Activated T-cell treated with anti-CD3 and anti-CD28 coated beads, Interleukin-2, amount 50 U/mL, for 24 hours (primary cell): ENCODE measurements around the gene KANSL1.
"Not testable (repeated sequence)": the region's sequence is repeated elsewhere in the genome, so short reads cannot be mapped to it uniquely, and the experiment has no call there.

ENCODE experiments used
- DNase-seq: peaks from one replicate; pipeline ENCODE4 v3.0.0-alpha.2; 2020
- H3K27ac Mint-ChIP-seq: 2 replicates; pipeline ENCODE4 v1.8.0; 2020; ENCODE audit warnings: mild to moderate bottlenecking, mixed read lengths
- H3K27me3 Mint-ChIP-seq: 2 replicates; pipeline ENCODE4 v1.8.0; 2020; ENCODE audit warnings: mixed read lengths
- H3K36me3 Mint-ChIP-seq: 2 replicates; pipeline ENCODE4 v1.8.0; 2020; ENCODE audit warnings: low read depth, mixed read lengths
- H3K4me1 Mint-ChIP-seq: 2 replicates; pipeline ENCODE4 v1.8.0; 2020; ENCODE audit warnings: low read depth, mixed read lengths
- H3K4me3 Mint-ChIP-seq: 2 replicates; pipeline ENCODE4 v1.8.0; 2020; ENCODE audit warnings: mild to moderate bottlenecking, moderate library complexity, mixed read lengths
- H3K9me3 Mint-ChIP-seq: 2 replicates; pipeline ENCODE4 v1.8.0; 2020; ENCODE audit warnings: mixed read lengths

The KANSL1 gene

DNA sequence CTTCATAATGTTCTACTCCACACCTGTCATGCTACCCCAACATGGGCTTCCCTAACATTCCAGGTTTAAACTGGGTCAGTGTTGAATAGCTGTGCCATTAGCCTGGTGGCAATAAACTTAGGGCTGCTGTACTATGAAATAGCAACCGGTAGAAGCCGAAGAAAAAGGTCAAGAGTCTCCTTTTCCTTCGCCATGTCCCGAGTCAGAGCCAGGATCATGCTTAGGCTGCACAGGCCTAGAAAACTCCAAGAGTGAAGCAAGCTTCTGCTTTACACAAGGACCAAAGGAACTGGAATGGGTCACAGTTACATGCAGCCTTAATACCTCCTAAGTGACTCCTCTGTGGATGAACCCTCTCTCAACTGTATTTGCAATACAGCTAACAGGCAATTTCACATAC, 105.4 kb downstream of the KANSL1 start:
- H3K27me3 Mint-ChIP-seq, H3K4me3 Mint-ChIP-seq, DNase-seq, H3K9me3 Mint-ChIP-seq: not testable (repeated sequence)
- Mint-ChIP-seq H3K27ac (peak overlapping the region; percentile 39), H3K4me1 (peaks cover 77% of the 10 kb centered on the region), H3K36me3 (peaks cover 67% of the 10 kb centered on the region)

DNA sequence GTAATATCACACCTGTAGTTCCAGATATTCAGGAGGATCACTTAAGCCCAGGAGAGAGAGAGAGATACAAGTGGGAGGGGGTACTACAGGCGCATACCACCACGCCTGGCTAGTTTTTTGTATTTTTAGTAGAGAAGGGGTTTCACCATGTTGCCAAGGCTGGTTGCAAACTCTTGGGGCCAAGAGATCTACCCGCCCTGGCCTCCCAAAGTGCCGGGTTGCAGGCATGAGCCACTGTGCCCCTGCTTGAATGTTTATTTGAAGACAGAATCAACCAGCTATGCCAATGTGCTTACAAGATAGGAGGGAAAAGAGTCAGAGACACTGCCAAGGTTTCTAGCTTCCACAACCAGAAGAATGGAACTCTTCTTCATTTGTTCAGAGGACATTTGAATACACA, 106.4 kb downstream of the KANSL1 start:
- Mint-ChIP-seq H3K4me3 (no peak overlapping the region), H3K27ac (peak overlapping the region; percentile 31), H3K4me1 (peaks cover 81% of the 10 kb centered on the region), H3K36me3 (peaks cover 66% of the 10 kb centered on the region), H3K9me3 (no peaks in the 10 kb centered on the region), H3K27me3 (no peaks in the 10 kb centered on the region)
- DNase-seq, result no peak

DNA sequence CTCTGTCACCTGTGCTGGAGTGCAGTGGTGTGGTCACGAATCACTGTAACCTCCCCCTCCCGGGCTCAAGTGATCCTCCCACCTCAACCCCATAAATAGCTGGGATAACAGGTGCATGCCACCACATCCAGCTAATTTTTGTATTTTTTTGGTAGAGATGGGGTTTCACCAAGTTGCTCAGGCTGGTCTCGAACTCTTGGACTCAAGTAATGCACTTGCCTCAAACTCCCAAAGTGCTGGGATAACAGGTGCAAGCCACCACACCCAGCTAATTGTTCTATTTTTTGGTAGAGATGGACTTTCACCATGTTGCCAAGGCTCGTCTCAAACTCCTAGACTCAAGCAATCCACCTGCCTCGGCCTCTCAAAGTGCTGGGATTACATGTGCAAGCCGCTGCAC, 107.7 kb downstream of the KANSL1 start:
- Mint-ChIP-seq H3K4me3 (no peak overlapping the region), H3K9me3 (no peaks in the 10 kb centered on the region), H3K27me3 (no peaks in the 10 kb centered on the region), H3K27ac (peak overlapping the region; percentile 6), H3K4me1 (peaks cover 85% of the 10 kb centered on the region), H3K36me3 (peaks cover 70% of the 10 kb centered on the region)
- no peak for DNase-seq

DNA sequence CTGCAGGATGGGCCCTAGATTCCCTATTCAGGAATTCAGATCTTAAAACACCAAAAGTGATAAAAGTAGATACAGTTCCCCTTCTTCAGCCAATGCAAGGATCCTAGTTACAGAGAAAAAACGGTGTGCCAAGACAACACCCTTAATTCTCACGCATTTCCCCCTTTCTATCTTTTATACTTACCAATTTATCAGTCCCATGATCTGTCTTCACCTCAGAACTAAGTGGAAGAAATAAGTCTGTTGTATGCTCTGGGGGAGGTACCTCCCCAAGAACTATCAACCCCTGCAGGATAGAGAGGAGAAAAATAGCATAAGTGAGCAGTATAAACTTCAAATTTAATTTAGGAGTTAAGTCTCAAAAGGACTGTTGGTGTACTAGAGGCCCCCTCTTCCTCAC, 111.0 kb downstream of the KANSL1 start:
- H3K4me3 Mint-ChIP-seq, result no peak overlapping the region
- peak overlapping the region; percentile 50 for H3K27ac Mint-ChIP-seq
- DNase-seq, result no peak
- H3K4me1 Mint-ChIP-seq, result peaks cover 73% of the 10 kb centered on the region
- H3K36me3 Mint-ChIP-seq, result peaks cover 67% of the 10 kb centered on the region
- no peaks in the 10 kb centered on the region for H3K27me3 Mint-ChIP-seq
- no peaks in the 10 kb centered on the region for H3K9me3 Mint-ChIP-seq

DNA sequence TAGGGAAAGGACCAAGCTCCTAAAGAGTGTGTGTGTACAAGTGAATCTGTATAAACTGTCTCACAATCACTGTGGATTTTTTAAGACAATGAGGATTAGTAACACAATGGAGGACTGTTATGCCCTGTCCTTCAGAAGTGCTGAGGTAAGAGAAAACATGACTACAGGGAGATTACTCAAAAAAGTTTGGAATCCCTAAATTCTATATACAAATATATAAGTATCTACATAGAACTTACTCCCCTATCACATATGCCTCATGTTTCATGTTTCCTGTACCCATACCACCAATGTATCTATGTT, 112.3 kb downstream of the KANSL1 start:
- Mint-ChIP-seq H3K36me3 (peaks cover 65% of the 10 kb centered on the region), H3K27ac (peak overlapping the region; percentile 64), H3K27me3 (no peaks in the 10 kb centered on the region), H3K9me3 (no peaks in the 10 kb centered on the region), H3K4me1 (peaks cover 67% of the 10 kb centered on the region), H3K4me3 (no peak overlapping the region)
- DNase-seq, result no peak

DNA sequence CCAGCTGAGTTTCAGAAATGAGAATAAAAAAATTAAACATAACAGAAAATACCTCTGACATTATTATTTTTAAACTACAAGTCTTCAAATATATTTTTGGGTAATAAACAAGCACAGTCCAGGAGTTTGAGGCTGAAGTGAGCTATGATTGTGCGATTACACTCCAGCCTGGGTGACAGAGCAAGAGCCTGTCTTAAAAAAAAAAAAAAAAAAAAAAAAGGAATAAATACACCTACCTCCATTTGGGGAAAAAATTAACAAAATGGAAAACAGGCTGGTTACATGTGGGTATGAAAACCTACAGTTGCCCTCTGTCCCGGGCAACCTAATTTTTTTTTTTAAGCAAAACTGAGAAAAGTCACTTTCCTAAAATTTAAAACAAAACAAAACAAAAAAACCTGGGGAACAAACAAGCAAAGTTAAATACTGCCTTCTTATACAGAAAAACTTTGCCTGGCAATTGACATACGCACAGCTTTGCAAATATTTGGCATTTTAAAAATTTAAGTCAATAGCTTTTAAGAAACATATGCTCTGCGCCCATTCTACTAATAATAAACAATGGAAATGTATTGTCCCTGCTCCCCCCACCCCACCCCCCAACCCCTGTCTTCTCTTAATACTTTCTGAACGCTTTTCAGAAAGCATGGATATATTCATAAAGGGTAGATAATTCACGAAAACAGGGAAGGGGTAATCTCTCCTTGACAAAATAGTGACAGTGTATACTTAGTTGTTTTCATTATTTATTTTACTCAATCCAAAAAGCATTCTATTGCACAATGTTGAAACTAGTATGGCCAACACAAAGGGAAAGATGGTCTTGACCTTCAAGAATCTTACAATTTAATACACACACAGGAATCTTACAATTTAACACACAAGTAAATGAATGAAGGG, 112.9 kb downstream of the KANSL1 start:
- peaks cover 70% of the 10 kb centered on the region for H3K36me3 Mint-ChIP-seq
- H3K9me3 Mint-ChIP-seq, result no peaks in the 10 kb centered on the region
- H3K4me3 Mint-ChIP-seq, result no peak overlapping the region
- H3K27ac Mint-ChIP-seq, result peak overlapping the region; percentile 50
- no peak for DNase-seq
- H3K4me1 Mint-ChIP-seq, result peaks cover 69% of the 10 kb centered on the region
- no peaks in the 10 kb centered on the region for H3K27me3 Mint-ChIP-seq

DNA sequence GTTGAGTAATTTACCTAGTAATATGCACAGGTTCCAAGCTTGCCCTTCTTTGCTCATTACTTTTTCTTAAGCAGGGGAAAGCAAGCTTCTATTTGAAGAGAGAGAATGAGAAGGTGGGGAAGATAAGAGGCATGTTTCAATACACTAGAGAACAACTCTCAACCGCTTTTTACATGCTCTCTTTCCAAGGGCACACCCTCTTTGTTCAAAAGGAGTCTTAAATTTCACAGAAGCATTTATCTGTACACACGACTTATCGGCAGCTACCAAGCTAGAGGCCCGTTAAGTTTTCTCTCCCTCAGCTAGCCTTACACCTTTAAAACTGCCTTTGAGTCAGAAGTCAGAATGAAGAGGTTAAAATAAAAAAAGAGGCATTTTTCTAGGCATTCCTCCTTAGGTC, 114.6 kb downstream of the KANSL1 start:
- Mint-ChIP-seq H3K36me3 (peaks cover 65% of the 10 kb centered on the region), H3K27me3 (no peaks in the 10 kb centered on the region), H3K9me3 (no peaks in the 10 kb centered on the region), H3K4me3 (no peak overlapping the region), H3K27ac (peak overlapping the region; percentile 47), H3K4me1 (peaks cover 64% of the 10 kb centered on the region)
- DNase-seq, result no peak

DNA sequence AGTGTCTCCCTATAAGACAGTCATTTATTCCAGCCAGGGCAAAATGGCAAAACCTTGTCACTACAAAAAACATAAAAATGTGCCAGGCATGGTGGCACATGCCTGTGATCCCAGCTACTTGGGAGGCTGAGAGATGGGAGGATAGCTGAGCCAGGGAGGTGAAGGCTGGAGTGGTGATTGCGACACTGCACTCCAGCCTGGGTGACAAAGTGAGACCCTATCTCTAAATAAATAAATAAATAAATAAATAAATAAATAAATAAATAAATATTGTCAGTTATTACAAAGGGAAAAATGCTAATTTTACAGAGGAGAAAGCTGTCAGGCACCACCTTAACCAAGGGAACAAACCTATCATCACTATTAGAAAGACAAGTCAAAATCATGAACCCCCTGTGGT, 118.7 kb downstream of the KANSL1 start:
- H3K4me1 Mint-ChIP-seq, result peaks cover 55% of the 10 kb centered on the region
- H3K27me3 Mint-ChIP-seq, result no peaks in the 10 kb centered on the region
- peak overlapping the region; percentile 76 for H3K27ac Mint-ChIP-seq
- no peaks in the 10 kb centered on the region for H3K9me3 Mint-ChIP-seq
- H3K36me3 Mint-ChIP-seq, result peaks cover 52% of the 10 kb centered on the region
- H3K4me3 Mint-ChIP-seq, result no peak overlapping the region
- DNase-seq, result no peak

DNA sequence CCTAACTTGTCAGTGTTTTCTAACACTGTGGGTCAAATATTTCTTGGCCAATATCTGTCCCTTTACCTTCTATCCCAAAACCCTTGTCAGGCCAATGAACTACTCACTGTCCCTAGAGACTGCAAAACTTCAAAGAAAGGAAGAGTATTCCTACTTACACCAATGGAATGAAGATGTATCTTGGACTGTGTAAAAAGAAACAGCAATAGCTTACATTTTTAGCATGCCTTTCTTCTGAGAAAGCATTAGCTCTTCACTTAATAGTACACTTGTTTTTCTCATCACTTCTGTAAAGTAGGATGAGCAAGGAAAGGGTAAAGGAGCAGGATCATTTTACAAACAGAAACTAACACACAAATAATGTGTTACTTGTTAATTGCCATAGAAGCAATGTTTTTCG, 120.2 kb downstream of the KANSL1 start:
- Mint-ChIP-seq H3K27me3 (no peaks in the 10 kb centered on the region), H3K27ac (peak overlapping the region; percentile 48), H3K9me3 (no peaks in the 10 kb centered on the region), H3K4me1 (peaks cover 49% of the 10 kb centered on the region), H3K4me3 (no peak overlapping the region), H3K36me3 (peaks cover 43% of the 10 kb centered on the region)
- no peak for DNase-seq

DNA sequence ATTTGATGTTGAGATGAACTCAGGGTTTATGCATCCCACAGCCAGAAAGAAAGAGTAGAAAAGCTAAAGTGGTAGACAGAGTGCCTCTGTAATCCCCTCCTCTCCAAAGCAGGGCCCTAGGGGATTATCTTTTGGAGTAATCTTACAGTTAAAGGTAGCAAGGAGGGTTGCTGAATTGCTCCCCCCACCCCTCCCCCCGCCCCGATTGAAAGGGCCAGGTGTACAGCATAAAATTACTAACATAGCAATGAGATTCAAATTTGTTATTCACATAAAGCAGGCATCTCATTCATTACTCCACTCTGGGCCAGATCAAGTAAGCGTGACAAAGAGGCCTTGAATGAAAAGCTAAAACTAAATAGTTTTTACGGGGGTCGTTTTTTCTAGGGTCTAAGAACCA, 121.4 kb downstream of the KANSL1 start:
- Mint-ChIP-seq H3K4me1 (peaks cover 51% of the 10 kb centered on the region), H3K27me3 (no peaks in the 10 kb centered on the region), H3K9me3 (no peaks in the 10 kb centered on the region), H3K4me3 (no peak overlapping the region), H3K36me3 (peaks cover 49% of the 10 kb centered on the region), H3K27ac (peak overlapping the region; percentile 18)
- DNase-seq, result no peak

DNA sequence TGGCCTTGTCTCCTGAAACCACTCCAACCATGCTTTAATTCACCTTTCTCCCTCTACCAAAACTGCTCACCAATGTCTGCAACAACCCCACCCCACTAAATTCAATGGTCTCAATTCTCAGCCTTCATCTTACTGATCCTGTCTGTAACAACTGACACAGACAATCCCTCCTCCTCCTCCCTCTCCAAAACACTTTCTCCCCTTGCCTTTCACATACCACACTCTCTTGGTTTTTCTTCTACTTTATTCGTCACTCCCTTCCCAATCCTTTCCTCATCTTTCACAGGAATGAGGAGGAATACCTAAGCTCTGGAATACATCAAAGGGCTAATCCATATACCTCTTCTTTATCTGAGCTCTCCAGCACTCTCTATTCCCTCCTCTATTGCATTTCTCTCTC, 128.8 kb downstream of the KANSL1 start:
- no peaks in the 10 kb centered on the region for H3K27me3 Mint-ChIP-seq
- H3K4me3 Mint-ChIP-seq, result no peak overlapping the region
- peaks cover 30% of the 10 kb centered on the region for H3K4me1 Mint-ChIP-seq
- H3K9me3 Mint-ChIP-seq, result no peaks in the 10 kb centered on the region
- no peak for DNase-seq
- H3K36me3 Mint-ChIP-seq, result peaks cover 72% of the 10 kb centered on the region
- peak overlapping the region; percentile 65 for H3K27ac Mint-ChIP-seq

DNA sequence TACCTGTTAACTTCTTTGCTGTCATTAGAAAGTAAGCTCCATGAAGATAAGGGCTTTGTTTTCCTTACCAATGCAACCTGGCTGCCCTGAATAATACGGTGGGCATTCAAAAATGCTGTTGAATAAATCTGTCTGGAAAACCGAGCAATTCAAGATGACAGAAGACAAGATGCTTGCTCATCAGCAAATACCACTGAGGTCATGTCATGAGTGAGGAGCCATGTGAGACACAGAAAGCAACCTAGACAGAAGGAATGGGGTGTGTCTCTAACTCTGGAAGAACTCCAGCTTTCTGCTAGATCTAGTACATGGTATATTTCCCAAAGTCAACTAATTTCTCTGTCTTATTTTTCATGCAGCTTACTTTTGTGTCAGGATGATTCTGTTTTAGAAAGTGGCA, 130.0 kb downstream of the KANSL1 start:
- Mint-ChIP-seq H3K4me1 (peaks cover 37% of the 10 kb centered on the region), H3K36me3 (peaks cover 82% of the 10 kb centered on the region), H3K4me3 (no peak overlapping the region), H3K27me3 (no peaks in the 10 kb centered on the region), H3K27ac (peak overlapping the region; percentile 55), H3K9me3 (no peaks in the 10 kb centered on the region)
- no peak for DNase-seq

DNA sequence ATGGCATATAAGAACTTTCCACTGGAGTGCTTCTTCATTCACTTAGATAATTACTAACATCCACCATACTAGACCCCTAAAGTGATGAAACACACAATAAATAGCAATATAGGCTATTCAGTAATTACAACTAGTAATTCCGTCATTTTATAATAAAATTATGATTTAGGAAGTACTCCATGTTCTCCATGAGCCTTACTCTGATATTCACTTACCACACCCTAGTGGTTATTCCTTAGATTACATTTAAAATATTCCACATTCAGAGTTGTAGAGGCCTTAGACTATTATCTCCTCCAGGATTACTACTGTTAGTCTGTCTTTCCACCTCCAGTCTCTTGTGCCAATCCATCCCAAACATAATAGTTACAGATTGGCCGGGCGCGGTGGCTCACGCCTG, 131.8 kb downstream of the KANSL1 start:
- Mint-ChIP-seq H3K36me3 (peaks cover 82% of the 10 kb centered on the region), H3K9me3 (no peaks in the 10 kb centered on the region), H3K4me1 (peaks cover 46% of the 10 kb centered on the region), H3K27me3 (no peaks in the 10 kb centered on the region), H3K27ac (no peak overlapping the region), H3K4me3 (no peak overlapping the region)
- no peak for DNase-seq

DNA sequence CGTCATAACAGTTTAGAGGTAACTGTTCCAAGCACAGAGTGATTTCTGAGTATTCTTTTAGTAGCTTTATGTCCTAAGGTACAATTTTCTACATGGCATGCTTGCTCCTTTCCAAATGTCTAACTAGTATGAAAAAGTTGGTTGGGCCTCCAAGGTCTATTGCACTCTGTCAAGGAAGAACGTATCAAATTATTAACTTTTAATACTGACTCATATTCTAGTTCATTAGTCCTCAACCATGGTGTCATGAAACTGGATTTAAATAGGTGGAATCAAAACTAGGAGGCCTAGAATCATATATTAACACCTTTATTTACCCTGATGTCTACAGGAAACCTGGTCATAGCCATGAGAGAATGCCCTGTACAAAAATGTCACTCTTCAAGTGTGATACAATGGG, 132.8 kb downstream of the KANSL1 start:
- H3K27me3 Mint-ChIP-seq, result no peaks in the 10 kb centered on the region
- no peak overlapping the region for H3K27ac Mint-ChIP-seq
- no peaks in the 10 kb centered on the region for H3K9me3 Mint-ChIP-seq
- H3K4me3 Mint-ChIP-seq, result no peak overlapping the region
- DNase-seq, result no peak
- peaks cover 49% of the 10 kb centered on the region for H3K4me1 Mint-ChIP-seq
- peaks cover 74% of the 10 kb centered on the region for H3K36me3 Mint-ChIP-seq

DNA sequence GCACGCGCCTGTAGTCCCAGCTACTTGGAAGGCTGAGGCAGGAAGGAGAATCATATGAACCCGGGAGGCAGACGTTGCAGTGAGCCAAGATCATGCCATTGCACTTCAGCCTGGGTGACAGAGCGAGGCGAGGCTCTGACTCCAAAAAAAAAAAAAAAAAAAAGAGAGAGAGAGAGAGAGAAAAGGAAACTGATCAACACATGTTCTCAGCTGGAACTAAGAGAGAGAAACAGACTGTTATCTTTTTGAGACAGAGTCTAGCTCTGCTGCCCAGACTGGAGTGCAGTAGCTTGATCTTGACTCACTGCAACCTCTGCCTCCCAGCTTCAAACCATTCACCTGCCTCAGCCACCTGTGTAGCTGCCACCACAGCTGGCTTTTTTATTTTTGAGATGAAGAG, 133.7 kb downstream of the KANSL1 start:
- peaks cover 50% of the 10 kb centered on the region for H3K4me1 Mint-ChIP-seq
- no peak for DNase-seq
- no peak overlapping the region for H3K4me3 Mint-ChIP-seq
- peak overlapping the region; percentile 44 for H3K27ac Mint-ChIP-seq
- H3K9me3 Mint-ChIP-seq, result no peaks in the 10 kb centered on the region
- H3K27me3 Mint-ChIP-seq, result no peaks in the 10 kb centered on the region
- H3K36me3 Mint-ChIP-seq, result peaks cover 71% of the 10 kb centered on the region

DNA sequence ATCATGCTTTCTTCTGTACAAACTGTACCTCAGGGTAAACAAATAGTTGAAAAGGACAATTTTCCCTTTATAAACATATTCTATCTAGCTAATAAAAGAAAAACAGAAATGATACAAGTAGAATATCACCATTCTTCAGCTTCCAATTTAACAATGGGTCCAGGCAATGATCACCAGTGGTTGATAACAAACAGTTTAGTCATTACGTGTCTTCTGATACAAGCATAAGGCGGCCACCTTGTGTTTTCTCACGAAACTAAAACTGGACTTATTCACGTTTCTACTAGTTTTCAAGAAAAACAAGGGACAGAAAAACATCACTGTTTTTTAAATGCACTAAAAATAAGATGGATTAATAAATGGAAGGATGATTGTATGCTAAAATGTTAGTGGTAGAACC, 135.9 kb downstream of the KANSL1 start:
- DNase-seq, result no peak
- peaks cover 68% of the 10 kb centered on the region for H3K36me3 Mint-ChIP-seq
- no peak overlapping the region for H3K4me3 Mint-ChIP-seq
- H3K4me1 Mint-ChIP-seq, result peaks cover 52% of the 10 kb centered on the region
- H3K27me3 Mint-ChIP-seq, result no peaks in the 10 kb centered on the region
- H3K9me3 Mint-ChIP-seq, result no peaks in the 10 kb centered on the region
- H3K27ac Mint-ChIP-seq, result peak overlapping the region; percentile 63
